K562 (cell line): Measurements from ENCODE around the gene KLHDC10. TPM values are rescaled to one million over a fixed set of nuclear protein-coding genes. Genes with fewer than 3 reads are reported as not detected.

Source experiments
- CC2D1A ChIP-seq: fragments of 450-650 bp; IDR thresholded peaks from 2 replicates; pipeline ENCODE4 v1.6.1; 2017; ENCODE audit warnings: mild to moderate bottlenecking
- ESRRA ChIP-seq: fragments of 450-650 bp; IDR thresholded peaks from 2 replicates; pipeline ENCODE4 v1.6.1; 2014; ENCODE audit warnings: low read depth, mild to moderate bottlenecking, moderate library complexity, borderline replicate concordance
- HCFC1 ChIP-seq: IDR thresholded peaks from 2 replicates; pipeline ENCODE4 v1.6.1; 2012; ENCODE audit warnings: low read depth, low read length, improper control_type of control experiment
- JUND ChIP-seq, 2 experiments: IDR thresholded peaks; 2 replicates in 1 of 2; 3 replicates in 1 of 2; pipeline ENCODE4 v1.6.1; 2011; ENCODE audit warnings: borderline replicate concordance in 2 of 2, low read depth in 2 of 2, low read length in 2 of 2, improper control_type of control experiment in 1 of 2, missing biosample characterization in 1 of 2, missing genetic modification characterization in 1 of 2, missing genetic modification reagents in 1 of 2
- KAT7 ChIP-seq: sonication (generic); formaldehyde crosslinking; IDR thresholded peaks from 2 replicates; pipeline ENCODE4 v1.8.0; 2022; ENCODE audit warnings: missing genetic modification reagents, mild to moderate bottlenecking, borderline replicate concordance
- NCOA4 ChIP-seq: fragments of 450-650 bp; IDR thresholded peaks from 2 replicates; pipeline ENCODE4 v1.6.1; 2018; ENCODE audit warnings: mild to moderate bottlenecking; ENCODE audit not compliant: partially characterized antibody
- NR2C2 ChIP-seq, 2 experiments: fragments of 200-800 bp in 1 of 2; sonication (Bioruptor generic) in 1 of 2; sonication (generic) in 1 of 2; formaldehyde crosslinking in 1 of 2; IDR thresholded peaks; 2 replicates each; pipeline versions ENCODE4 v1.6.1 to v1.8.0; 2016 to 2022; ENCODE audit warnings: mild to moderate bottlenecking in 1 of 2, missing compliant biosample characterization in 1 of 2, missing genetic modification characterization in 1 of 2, missing genetic modification reagents in 1 of 2
- PHF8 ChIP-seq: fragments of 200-600 bp; sonication (generic); IDR thresholded peaks from 2 replicates; pipeline ENCODE4 v1.6.1; 2012; ENCODE audit warnings: mixed run types, mild to moderate bottlenecking, inconsistent platforms, low read length, moderate library complexity, borderline replicate concordance
- SRF ChIP-seq, 2 experiments: fragments of 250-450, 450-650 bp in 1 of 2; sonication (Bioruptor Pico) in 1 of 2; sonication (generic) in 1 of 2; formaldehyde crosslinking; IDR thresholded peaks; 2 replicates each; pipeline versions ENCODE4 v1.5.0 to v1.5.1; 2020 to 2022; ENCODE audit warnings: mild to moderate bottlenecking in 1 of 2, missing genetic modification reagents in 1 of 2
- ZBTB7A ChIP-seq: IDR thresholded peaks from 2 replicates; pipeline ENCODE4 v1.6.1; 2011; ENCODE audit warnings: low read depth, mild to moderate bottlenecking, low read length, moderate library complexity, borderline replicate concordance; ENCODE audit not compliant: control insufficient read depth
- polyA plus RNA-seq, 8 experiments: library from polyadenylated mRNA; depleted of rRNA in 4 of 8; stranded (reverse) in 5 of 8; unstranded in 3 of 8; fragments of >200 nt; fragmentation: Nextera tagmentation in 2 of 8; fragmentation: Illumina TruSeq in 1 of 8; extraction: Ambion mirVana in 2 of 8; extraction: Trizol in 1 of 8; gene quantifications; 2 replicates each; pipeline versions ENCODE4 v1.2.1 to v1.2.3, GENCODE V29; 2011 to 2014; ENCODE audit warnings: inconsistent platforms in 1 of 8, missing spikeins in 1 of 8
- total RNA-seq, 7 experiments: library from RNA; depleted of rRNA in 6 of 7; stranded (reverse); fragments of >200 nt in 6 of 7; fragmentation: Illumina TruSeq in 2 of 7; extraction: Trizol in 2 of 7; gene quantifications; 2 replicates each; pipeline versions ENCODE4 v1.2.1 to v1.2.3, GENCODE V29; 2011 to 2021; ENCODE audit warnings: low replicate concordance in 1 of 7
- TF ChIP-seq, protein P1 (sequence below): fragments of 450-650 bp; formaldehyde crosslinking; IDR thresholded peaks from 2 replicates; pipeline ENCODE4 v1.4.0; 2020; ENCODE audit warnings: mild to moderate bottlenecking, moderate library complexity
- TF ChIP-seq, protein P2 (sequence below): fragments of 250-450 bp; sonication (Bioruptor Pico); IDR thresholded peaks from 2 replicates; pipeline ENCODE4 v1.5.0; 2020; ENCODE audit warnings: mild to moderate bottlenecking, borderline replicate concordance
- TF ChIP-seq, protein P3 (sequence below), 3 experiments: IDR thresholded peaks in 2 of 3; conservative IDR thresholded peaks in 1 of 3; 2 replicates each; pipeline ENCODE4 v1.5.1; 2011 to 2012; ENCODE audit warnings: low read length in 3 of 3, mild to moderate bottlenecking in 3 of 3, control low read depth in 2 of 3, improper control_type of control experiment in 1 of 3, inconsistent platforms in 1 of 3, low read depth in 1 of 3, mixed read lengths in 1 of 3, moderate library complexity in 1 of 3; ENCODE audit not compliant: insufficient read depth in 2 of 3
- TF ChIP-seq, protein P4 (sequence below), 2 experiments: fragments of 200-800 bp in 1 of 2; sonication (Bioruptor generic) in 1 of 2; sonication (generic) in 1 of 2; formaldehyde crosslinking in 1 of 2; IDR thresholded peaks in 1 of 2; conservative IDR thresholded peaks in 1 of 2; 2 replicates each; pipeline versions ENCODE4 v1.5.0 to v1.6.1; 2016 to 2020; ENCODE audit warnings: missing compliant biosample characterization in 1 of 2, missing genetic modification characterization in 1 of 2, missing genetic modification reagents in 1 of 2
- TF ChIP-seq, protein P5 (sequence below): fragments of 450-650 bp; formaldehyde crosslinking; IDR thresholded peaks from 2 replicates; pipeline ENCODE4 v1.4.0; 2020; ENCODE audit warnings: mild to moderate bottlenecking, moderate library complexity

Gene KLHDC10
- total and polyA plus RNA-seq, 9 of the 15 experiments (the other 6 are each of a cell fraction or from before 2014, with no cell fraction given), result 9.8 to 80.5 (median 31.4) TPM

DNA sequence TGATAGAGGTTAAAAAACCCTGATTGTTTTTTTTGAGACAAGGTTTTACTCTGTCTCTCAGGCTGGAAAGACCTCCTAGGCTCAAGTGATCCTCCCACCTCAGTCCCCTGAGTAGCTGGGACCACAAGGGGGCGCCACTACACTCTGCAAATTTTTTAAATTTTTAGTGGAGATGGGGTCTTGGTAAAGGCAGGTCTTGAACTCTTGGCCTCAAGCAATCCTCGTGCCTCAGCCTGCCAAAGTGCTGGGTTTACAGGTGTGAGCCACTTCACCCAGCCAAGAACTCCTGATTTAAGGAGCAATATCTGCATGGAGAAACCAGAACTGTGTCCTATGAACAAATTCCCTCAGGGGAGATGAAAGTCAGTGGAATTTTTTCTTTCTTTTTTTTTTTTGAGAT is 7.3 kb upstream of the KLHDC10 start (continued):
- 0 out of 2 replicates have a peak, but pooled peaks have one; percentile 26 for TF ChIP-seq JUND (IDR thresholded peaks at IDR 0.05; ENCODE audit: borderline replicate concordance, low read depth, low read length)
- TF ChIP-seq JUND (tag; IDR thresholded peaks at IDR 0.05; ENCODE audit: borderline replicate concordance, low read depth, low read length), result no peak
- TF ChIP-seq PHF8, result no peak
- TF ChIP-seq, protein P1, sequence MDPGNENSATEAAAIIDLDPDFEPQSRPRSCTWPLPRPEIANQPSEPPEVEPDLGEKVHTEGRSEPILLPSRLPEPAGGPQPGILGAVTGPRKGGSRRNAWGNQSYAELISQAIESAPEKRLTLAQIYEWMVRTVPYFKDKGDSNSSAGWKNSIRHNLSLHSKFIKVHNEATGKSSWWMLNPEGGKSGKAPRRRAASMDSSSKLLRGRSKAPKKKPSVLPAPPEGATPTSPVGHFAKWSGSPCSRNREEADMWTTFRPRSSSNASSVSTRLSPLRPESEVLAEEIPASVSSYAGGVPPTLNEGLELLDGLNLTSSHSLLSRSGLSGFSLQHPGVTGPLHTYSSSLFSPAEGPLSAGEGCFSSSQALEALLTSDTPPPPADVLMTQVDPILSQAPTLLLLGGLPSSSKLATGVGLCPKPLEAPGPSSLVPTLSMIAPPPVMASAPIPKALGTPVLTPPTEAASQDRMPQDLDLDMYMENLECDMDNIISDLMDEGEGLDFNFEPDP (CRISPR knock-in tag), result no peak
- TF ChIP-seq ZBTB7A, result peak; percentile 60; the same call in 1 of the 2 replicates
- peak; percentile 68; the same call in 1 of the 2 replicates for TF ChIP-seq CC2D1A
- TF ChIP-seq HCFC1, result peak; percentile 21; the same call in 1 of the 2 replicates
- no peak for TF ChIP-seq NR2C2 (CRISPR knock-in tag; IDR thresholded peaks at IDR 0.05)
- no peak for TF ChIP-seq NR2C2 (tag; IDR thresholded peaks at IDR 0.05)
- TF ChIP-seq, protein P2, sequence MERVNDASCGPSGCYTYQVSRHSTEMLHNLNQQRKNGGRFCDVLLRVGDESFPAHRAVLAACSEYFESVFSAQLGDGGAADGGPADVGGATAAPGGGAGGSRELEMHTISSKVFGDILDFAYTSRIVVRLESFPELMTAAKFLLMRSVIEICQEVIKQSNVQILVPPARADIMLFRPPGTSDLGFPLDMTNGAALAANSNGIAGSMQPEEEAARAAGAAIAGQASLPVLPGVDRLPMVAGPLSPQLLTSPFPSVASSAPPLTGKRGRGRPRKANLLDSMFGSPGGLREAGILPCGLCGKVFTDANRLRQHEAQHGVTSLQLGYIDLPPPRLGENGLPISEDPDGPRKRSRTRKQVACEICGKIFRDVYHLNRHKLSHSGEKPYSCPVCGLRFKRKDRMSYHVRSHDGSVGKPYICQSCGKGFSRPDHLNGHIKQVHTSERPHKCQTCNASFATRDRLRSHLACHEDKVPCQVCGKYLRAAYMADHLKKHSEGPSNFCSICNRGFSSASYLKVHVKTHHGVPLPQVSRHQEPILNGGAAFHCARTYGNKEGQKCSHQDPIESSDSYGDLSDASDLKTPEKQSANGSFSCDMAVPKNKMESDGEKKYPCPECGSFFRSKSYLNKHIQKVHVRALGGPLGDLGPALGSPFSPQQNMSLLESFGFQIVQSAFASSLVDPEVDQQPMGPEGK (CRISPR knock-in tag), result no peak
- TF ChIP-seq NCOA4, result no peak
- TF ChIP-seq SRF (CRISPR knock-in tag; IDR thresholded peaks at IDR 0.05), result no peak
- TF ChIP-seq, protein P3, sequence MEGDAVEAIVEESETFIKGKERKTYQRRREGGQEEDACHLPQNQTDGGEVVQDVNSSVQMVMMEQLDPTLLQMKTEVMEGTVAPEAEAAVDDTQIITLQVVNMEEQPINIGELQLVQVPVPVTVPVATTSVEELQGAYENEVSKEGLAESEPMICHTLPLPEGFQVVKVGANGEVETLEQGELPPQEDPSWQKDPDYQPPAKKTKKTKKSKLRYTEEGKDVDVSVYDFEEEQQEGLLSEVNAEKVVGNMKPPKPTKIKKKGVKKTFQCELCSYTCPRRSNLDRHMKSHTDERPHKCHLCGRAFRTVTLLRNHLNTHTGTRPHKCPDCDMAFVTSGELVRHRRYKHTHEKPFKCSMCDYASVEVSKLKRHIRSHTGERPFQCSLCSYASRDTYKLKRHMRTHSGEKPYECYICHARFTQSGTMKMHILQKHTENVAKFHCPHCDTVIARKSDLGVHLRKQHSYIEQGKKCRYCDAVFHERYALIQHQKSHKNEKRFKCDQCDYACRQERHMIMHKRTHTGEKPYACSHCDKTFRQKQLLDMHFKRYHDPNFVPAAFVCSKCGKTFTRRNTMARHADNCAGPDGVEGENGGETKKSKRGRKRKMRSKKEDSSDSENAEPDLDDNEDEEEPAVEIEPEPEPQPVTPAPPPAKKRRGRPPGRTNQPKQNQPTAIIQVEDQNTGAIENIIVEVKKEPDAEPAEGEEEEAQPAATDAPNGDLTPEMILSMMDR (IDR thresholded peaks at IDR 0.05 in 2 of 3, conservative IDR thresholded peaks at IDR 0.05 in 1 of 3; ENCODE audit: insufficient read depth in 2 of 3, low read depth in 1 of 3, low read length in 3 of 3), result peak; percentile 79 to 97 (median 93)
- TF ChIP-seq, protein P4, sequence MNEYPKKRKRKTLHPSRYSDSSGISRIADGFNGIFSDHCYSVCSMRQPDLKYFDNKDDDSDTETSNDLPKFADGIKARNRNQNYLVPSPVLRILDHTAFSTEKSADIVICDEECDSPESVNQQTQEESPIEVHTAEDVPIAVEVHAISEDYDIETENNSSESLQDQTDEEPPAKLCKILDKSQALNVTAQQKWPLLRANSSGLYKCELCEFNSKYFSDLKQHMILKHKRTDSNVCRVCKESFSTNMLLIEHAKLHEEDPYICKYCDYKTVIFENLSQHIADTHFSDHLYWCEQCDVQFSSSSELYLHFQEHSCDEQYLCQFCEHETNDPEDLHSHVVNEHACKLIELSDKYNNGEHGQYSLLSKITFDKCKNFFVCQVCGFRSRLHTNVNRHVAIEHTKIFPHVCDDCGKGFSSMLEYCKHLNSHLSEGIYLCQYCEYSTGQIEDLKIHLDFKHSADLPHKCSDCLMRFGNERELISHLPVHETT (CRISPR knock-in tag; conservative IDR thresholded peaks at IDR 0.05 in 1 of 2, IDR thresholded peaks at IDR 0.05 in 1 of 2), result no peak
- TF ChIP-seq ESRRA, result no peak; the same call in 1 of the 2 replicates
- 0 out of 2 replicates have a peak, but pooled peaks have one; percentile 52 for TF ChIP-seq KAT7 (CRISPR knock-in tag)
- TF ChIP-seq, protein P5, sequence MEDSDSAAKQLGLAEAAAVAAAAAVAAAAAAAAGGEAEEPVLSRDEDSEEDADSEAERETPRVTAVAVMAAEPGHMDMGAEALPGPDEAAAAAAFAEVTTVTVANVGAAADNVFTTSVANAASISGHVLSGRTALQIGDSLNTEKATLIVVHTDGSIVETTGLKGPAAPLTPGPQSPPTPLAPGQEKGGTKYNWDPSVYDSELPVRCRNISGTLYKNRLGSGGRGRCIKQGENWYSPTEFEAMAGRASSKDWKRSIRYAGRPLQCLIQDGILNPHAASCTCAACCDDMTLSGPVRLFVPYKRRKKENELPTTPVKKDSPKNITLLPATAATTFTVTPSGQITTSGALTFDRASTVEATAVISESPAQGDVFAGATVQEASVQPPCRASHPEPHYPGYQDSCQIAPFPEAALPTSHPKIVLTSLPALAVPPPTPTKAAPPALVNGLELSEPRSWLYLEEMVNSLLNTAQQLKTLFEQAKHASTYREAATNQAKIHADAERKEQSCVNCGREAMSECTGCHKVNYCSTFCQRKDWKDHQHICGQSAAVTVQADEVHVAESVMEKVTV (CRISPR knock-in tag), result peak; percentile 50; the same call in 1 of the 2 replicates
